ENCODE results near the gene CSNK2A1. TPM values are rescaled to one million over a fixed set of nuclear protein-coding genes. Genes with fewer than 3 reads are reported as not detected.

CSNK2A1 gene
- total and polyA plus RNA-seq, 2 of the 8 experiments (the other 6 are each of a cell fraction or from before 2014, with no cell fraction given): 117 to 260 TPM

DNA sequence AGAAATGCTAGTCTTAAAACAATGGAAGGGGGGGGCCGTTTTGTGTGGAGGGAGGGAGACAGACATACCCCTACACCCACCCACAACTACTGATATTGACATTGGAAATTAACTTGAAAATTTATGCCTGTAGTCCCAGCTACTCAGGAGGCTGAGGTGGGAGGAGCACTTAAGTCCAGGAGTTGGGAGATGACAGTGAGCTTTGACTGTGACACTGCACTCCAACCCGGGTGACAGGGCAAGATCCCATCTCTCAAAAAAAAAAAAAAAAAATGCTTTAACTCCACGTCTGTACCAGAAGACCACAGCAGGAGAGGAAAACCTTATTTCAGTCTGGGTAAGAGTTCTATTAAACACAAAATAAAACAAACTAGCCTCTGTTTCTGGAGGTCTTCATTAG is 83.4 kb downstream of the CSNK2A1 start:
- no peak overlapping the region for H4K91ac ChIP-seq (replicated peaks; ENCODE audit: insufficient read length, low read length)
- no peak overlapping the region for H2BK120ac ChIP-seq (replicated peaks; ENCODE audit: low read depth, low read length)
- no peak overlapping the region for H3K23ac ChIP-seq (ENCODE audit: insufficient read length)
- no peak overlapping the region for H3K18ac ChIP-seq (ENCODE audit: extremely low read depth, low read length)
- no peak overlapping the region for H3K4me3 ChIP-seq (ENCODE audit: extremely low read depth in 1 of 4, insufficient read depth in 2 of 4, low read depth in 3 of 4, low read length in 4 of 4)
- H3K27ac ChIP-seq (ENCODE audit: low read depth, low read length): no peak overlapping the region
- no peaks in the 10 kb centered on the region for H3K36me3 ChIP-seq (ENCODE audit: control insufficient read depth in 2 of 4, insufficient read depth in 4 of 4, low read length in 3 of 4)
- no peak overlapping the region for H2BK20ac ChIP-seq (ENCODE audit: low read length)
- H3K79me1 ChIP-seq (ENCODE audit: low read depth, low read length): peaks cover 9% of the 10 kb centered on the region; the same call in 1 of the 2 replicates
- no peak overlapping the region for H2BK15ac ChIP-seq (ENCODE audit: low read length)
- no peak overlapping the region for H2AK5ac ChIP-seq (ENCODE audit: low read depth, low read length)
- no peak overlapping the region for H3K4ac ChIP-seq (replicated peaks; ENCODE audit: insufficient read length, low read depth, low read length)
- TF ChIP-seq TBP (IDR thresholded peaks at IDR 0.05; ENCODE audit: low read depth, low read length): no peak
- no peak for TF ChIP-seq ATF3 (IDR thresholded peaks at IDR 0.05; ENCODE audit: insufficient read depth, low read depth, low read length)
- no peak for TF ChIP-seq HDAC2 (IDR thresholded peaks at IDR 0.05; ENCODE audit: borderline replicate concordance in 1 of 2, low read depth in 2 of 2, low read length in 2 of 2)
- TF ChIP-seq, protein P1, sequence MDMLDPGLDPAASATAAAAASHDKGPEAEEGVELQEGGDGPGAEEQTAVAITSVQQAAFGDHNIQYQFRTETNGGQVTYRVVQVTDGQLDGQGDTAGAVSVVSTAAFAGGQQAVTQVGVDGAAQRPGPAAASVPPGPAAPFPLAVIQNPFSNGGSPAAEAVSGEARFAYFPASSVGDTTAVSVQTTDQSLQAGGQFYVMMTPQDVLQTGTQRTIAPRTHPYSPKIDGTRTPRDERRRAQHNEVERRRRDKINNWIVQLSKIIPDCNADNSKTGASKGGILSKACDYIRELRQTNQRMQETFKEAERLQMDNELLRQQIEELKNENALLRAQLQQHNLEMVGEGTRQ (IDR thresholded peaks at IDR 0.05; ENCODE audit: low read length): no peak
- TF ChIP-seq ASH2L (IDR thresholded peaks at IDR 0.05; ENCODE audit: low read length): no peak
- no peak for TF ChIP-seq BRCA1 (IDR thresholded peaks at IDR 0.05; ENCODE audit: low read depth, low read length)
- no peak for TF ChIP-seq TAF7 (optimal IDR thresholded peaks at IDR 0.05; ENCODE audit: borderline replicate concordance, low read depth, low read length)
- H2BK12ac ChIP-seq (ENCODE audit: low read depth, low read length): no peak overlapping the region
- H3K79me2 ChIP-seq (ENCODE audit: control insufficient read depth in 1 of 2, insufficient read depth in 2 of 2, low read length in 2 of 2): peaks cover 4 to 47% of the 10 kb centered on the region in 2 experiments
- H3K9ac ChIP-seq (replicated peaks in 1 of 4; ENCODE audit: extremely low read depth in 1 of 4, low read depth in 3 of 4, low read length in 3 of 4): no peak overlapping the region
- no peaks in the 10 kb centered on the region for H3K9me3 ChIP-seq (ENCODE audit: insufficient read depth in 2 of 2, low read depth in 1 of 2, low read length in 1 of 2)
- no peak overlapping the region for H4K8ac ChIP-seq (ENCODE audit: extremely low read depth, insufficient read depth, low read length)
- DNase-seq (ENCODE audit: low read depth in 1 of 2, low spot score in 2 of 2): no peak
- no peak overlapping the region for H3K14ac ChIP-seq (ENCODE audit: insufficient read length)
- H3K23me2 ChIP-seq (ENCODE audit: low read depth, low read length): peaks cover 6% of the 10 kb centered on the region; the same call in 1 of the 2 replicates
- no peak overlapping the region for H3K56ac ChIP-seq (replicated peaks; ENCODE audit: insufficient read length, low read depth, low read length)
- H4K20me1 ChIP-seq (replicated peaks in 1 of 2; ENCODE audit: control insufficient read depth in 1 of 2, insufficient read depth in 2 of 2, low read length in 2 of 2): peaks cover 2 to 14% of the 10 kb centered on the region in 2 experiments
- no peak for FAIRE-seq
- H3K4me1 ChIP-seq (replicated peaks in 1 of 4; ENCODE audit: control insufficient read depth in 3 of 4, insufficient read depth in 4 of 4, low read length in 3 of 4): peaks cover 0 to 4% (median 1%) of the 10 kb centered on the region in 4 experiments; a peak in 3 of 7 replicates
- ChIA-PET POLR2A (ENCODE audit: partially characterized antibody) (interaction anchor here (0.6 to 5.1 kb wide), 2 partner anchors 13 to 80 kb away, joined by 3 to 26 read pairs; partner anchors contain the start of gene TRIB3), CTCF (ENCODE audit: partially characterized antibody) (interaction anchor here (0.6 to 2.1 kb wide), 5 partner anchors 15 to 117 kb away, joined by 3 to 8 read pairs (median 3); no protein-coding TSS in a partner anchor)
- peaks cover 0 to 9% (median 7%) of the 10 kb centered on the region in 4 experiments; a peak in 3 of 7 replicates for H3K27me3 ChIP-seq (replicated peaks in 1 of 4; ENCODE audit: control insufficient read depth in 3 of 4, extremely low read depth in 1 of 4, insufficient read depth in 3 of 4, low read length in 3 of 4)
- no peak overlapping the region for H4K5ac ChIP-seq (ENCODE audit: insufficient read length, low read depth, low read length)
- WGBS, 2 experiments (ENCODE audit: extremely low coverage in 1 of 2, insufficient coverage in 1 of 2, insufficient read length in 1 of 2, insufficient replicate concordance in 2 of 2, low coverage in 1 of 2, low lambda C conversion rate in 2 of 2, missing lambda C conversion rate in 1 of 2): 85% methylated on average over 3 of the region's 3 CpGs; no CpG with 5 or more reads in 1 of the 2 experiments
- H2AFZ ChIP-seq (ENCODE audit: low read length): no peak overlapping the region
- H3K4me2 ChIP-seq (ENCODE audit: insufficient read depth in 1 of 2, low read depth in 2 of 2, low read length in 2 of 2): peak overlapping the region in 1 of 2 experiments; percentile 82; a peak in 1 of 4 replicates
- no peak overlapping the region for H2BK5ac ChIP-seq (ENCODE audit: low read depth, low read length)

Data from H1 (cell line).